CD4-positive, alpha-beta memory T cell (primary cell): ENCODE measurements around the gene HS6ST3. TPM values are rescaled to one million over a fixed set of nuclear protein-coding genes. Genes with fewer than 3 reads are reported as not detected.
"Not testable (repeated sequence)": the region's sequence is repeated elsewhere in the genome, so short reads cannot be mapped to it uniquely, and the experiment has no call there.

ENCODE experiments used
- CTCF ChIA-PET: fragments of 350-600 bp; sonication (Branson Sonifier 250); formaldehyde crosslinking; loops from one replicate; lab custom pipeline; 2021; ENCODE audit warnings: inconsistent platforms; ENCODE audit not compliant: partially characterized antibody; lab: Charles Lee
- POLR2A ChIA-PET: fragments of 350-600 bp; sonication (Branson Sonifier 250); formaldehyde crosslinking; loops from one replicate; lab custom pipeline; 2021; ENCODE audit not compliant: partially characterized antibody; lab: Charles Lee
- DNase-seq, 5 donors: peaks; one replicate each; pipeline versions ENCODE4 v3.0.0 to v3.0.0-alpha.2; 2020 to 2022; ENCODE audit warnings: mixed read lengths in 1 of 5
- H3K27ac ChIP-seq: one replicate; pipeline ENCODE4 v1.7.0; 2013; ENCODE audit warnings: low read depth, low read length
- H3K27me3 ChIP-seq: 2 replicates; pipeline ENCODE4 v1.7.0; 2013; ENCODE audit warnings: mild to moderate bottlenecking, low read length, moderate library complexity; ENCODE audit not compliant: insufficient read depth
- H3K36me3 ChIP-seq: 2 replicates; pipeline ENCODE4 v1.7.0; 2013; ENCODE audit warnings: mild to moderate bottlenecking, low read length, moderate library complexity; ENCODE audit not compliant: insufficient read depth
- H3K4me1 ChIP-seq: 2 replicates; pipeline ENCODE4 v1.7.0; 2013; ENCODE audit warnings: mild to moderate bottlenecking, low read length, moderate library complexity; ENCODE audit not compliant: insufficient read depth
- H3K4me3 ChIP-seq, 2 donors: one replicate each; pipeline ENCODE4 v1.7.0; 2013; ENCODE audit warnings: low read length in 2 of 2, mild to moderate bottlenecking in 1 of 2
- H3K9me3 ChIP-seq, 2 donors: one replicate each; pipeline ENCODE4 v1.7.0; 2013; ENCODE audit warnings: low read length in 2 of 2, control low read depth in 1 of 2; ENCODE audit not compliant: control insufficient read depth in 1 of 2
- H3K27ac Mint-ChIP-seq, 7 donors: one replicate each; pipeline ENCODE4 v1.8.0; 2020 to 2021; ENCODE audit warnings: mixed read lengths in 7 of 7, mild to moderate bottlenecking in 6 of 7, inconsistent platforms in 3 of 7, moderate library complexity in 3 of 7
- H3K27me3 Mint-ChIP-seq, 2 donors: one replicate each; pipeline ENCODE4 v1.8.0; 2020 to 2021; ENCODE audit warnings: mixed read lengths in 2 of 2
- H3K36me3 Mint-ChIP-seq, 2 donors: one replicate each; pipeline ENCODE4 v1.8.0; 2020 to 2021; ENCODE audit warnings: mixed read lengths in 2 of 2, inconsistent platforms in 1 of 2, mild to moderate bottlenecking in 1 of 2
- H3K4me1 Mint-ChIP-seq, 4 donors: one replicate each; pipeline ENCODE4 v1.8.0; 2020 to 2021; ENCODE audit warnings: mixed read lengths in 4 of 4, mild to moderate bottlenecking in 1 of 4
- H3K4me3 Mint-ChIP-seq, 8 donors: one replicate each; pipeline ENCODE4 v1.8.0; 2020 to 2021; ENCODE audit warnings: mixed read lengths in 8 of 8, mild to moderate bottlenecking in 7 of 8, moderate library complexity in 6 of 8, inconsistent platforms in 3 of 8
- H3K9me3 Mint-ChIP-seq, 8 donors: one replicate each; pipeline ENCODE4 v1.8.0; 2020 to 2021; ENCODE audit warnings: mixed read lengths in 8 of 8, mild to moderate bottlenecking in 5 of 8, inconsistent platforms in 3 of 8, moderate library complexity in 1 of 8
- intact Hi-C: fragments of 100-400 bp; cut with micrococcal nuclease; formaldehyde crosslinking; loops from one replicate; pipeline ENCODE4 v1.15.1; 2023
- polyA plus RNA-seq, 2 donors: library from polyadenylated mRNA; unstranded; fragments of 300-500 nt; fragmentation: Illumina TruSeq; gene quantifications; one replicate each; pipeline ENCODE4 v1.2.3, GENCODE V29; 2021
- total RNA-seq, 2 experiments: library from RNA; stranded (reverse); gene quantifications; one replicate each; pipeline ENCODE4 v1.2.3, GENCODE V29; 2021

Gene HS6ST3
- total and polyA plus RNA-seq, 4 experiments from 2014 or later, result not detected

GRCh38 chr13:96503481-96503880 is 413.6 kb downstream of the HS6ST3 start:
- intact Hi-C loops, result no loop called here
- H3K27me3 Mint-ChIP-seq, result no peaks in the 10 kb centered on the region
- H3K4me3 ChIP-seq, result no peak overlapping the region
- H3K27ac Mint-ChIP-seq, result no peak overlapping the region
- no peak for DNase-seq
- ChIA-PET CTCF (no interaction called here), POLR2A (no interaction called here)
- peaks cover 0 to 8% (median under 1%) of the 10 kb centered on the region in 8 donors for H3K9me3 Mint-ChIP-seq
- H3K36me3 ChIP-seq, result no peaks in the 10 kb centered on the region
- no peaks in the 10 kb centered on the region for H3K27me3 ChIP-seq
- no peaks in the 10 kb centered on the region for H3K36me3 Mint-ChIP-seq
- no peaks in the 10 kb centered on the region for H3K4me1 Mint-ChIP-seq
- no peak overlapping the region for H3K27ac ChIP-seq
- H3K9me3 ChIP-seq, result no peaks in the 10 kb centered on the region
- H3K4me3 Mint-ChIP-seq, result no peak overlapping the region
- no peaks in the 10 kb centered on the region for H3K4me1 ChIP-seq

- Mint-ChIP-seq H3K4me1 (no peaks in the 10 kb centered on the region), H3K36me3 (no peaks in the 10 kb centered on the region), H3K27me3 (no peaks in the 10 kb centered on the region), H3K4me3 (no peak overlapping the region), H3K27ac (no peak overlapping the region), H3K9me3 (peaks cover 0 to 5% (median under 1%) of the 10 kb centered on the region in 8 donors)
- intact Hi-C loops, result no loop called here
- ChIA-PET POLR2A (no interaction called here), CTCF (no interaction called here)
- H3K27ac ChIP-seq, result no peak overlapping the region
- DNase-seq, result no peak
- H3K4me1 ChIP-seq, result no peaks in the 10 kb centered on the region
- no peaks in the 10 kb centered on the region for H3K9me3 ChIP-seq
- H3K36me3 ChIP-seq, result no peaks in the 10 kb centered on the region
- no peaks in the 10 kb centered on the region for H3K27me3 ChIP-seq
- H3K4me3 ChIP-seq, result no peak overlapping the region
Measured at GRCh38 chr13:96511587-96511986, 421.7 kb downstream of the HS6ST3 start.

- POLR2A ChIA-PET, result no interaction called here
- Mint-ChIP-seq H3K27me3 (no peaks in the 10 kb centered on the region), H3K9me3 (peaks cover 0 to 13% (median 6%) of the 10 kb centered on the region in 8 donors), H3K4me3 (no peak overlapping the region), H3K4me1 (no peaks in the 10 kb centered on the region), H3K36me3 (no peaks in the 10 kb centered on the region), H3K27ac (no peak overlapping the region)
- intact Hi-C loops, result no loop called here
- Histone ChIP-seq H3K27ac (no peak overlapping the region), H3K4me3 (no peak overlapping the region), H3K27me3 (no peaks in the 10 kb centered on the region), H3K9me3 (no peaks in the 10 kb centered on the region), H3K4me1 (no peaks in the 10 kb centered on the region), H3K36me3 (no peaks in the 10 kb centered on the region)
- DNase-seq, result no peak
- CTCF ChIA-PET, result no interaction called here
Measured at GRCh38 chr13:96519380-96519779, 429.5 kb downstream of the HS6ST3 start.

- H3K36me3 Mint-ChIP-seq, intact Hi-C loops, H3K4me3 Mint-ChIP-seq, POLR2A ChIA-PET, H3K36me3 ChIP-seq, H3K4me3 ChIP-seq, H3K27me3 Mint-ChIP-seq, H3K27me3 ChIP-seq, DNase-seq, H3K4me1 ChIP-seq, CTCF ChIA-PET, H3K27ac Mint-ChIP-seq, H3K9me3 ChIP-seq, H3K27ac ChIP-seq, H3K4me1 Mint-ChIP-seq: not testable (repeated sequence)
- H3K9me3 Mint-ChIP-seq, result peaks cover 0 to 14% (median 4%) of the 10 kb centered on the region in 8 donors
Measured at GRCh38 chr13:96524398-96525020, 434.6 kb downstream of the HS6ST3 start.

- no peak for DNase-seq
- no peaks in the 10 kb centered on the region for H3K27me3 Mint-ChIP-seq
- no peaks in the 10 kb centered on the region for H3K36me3 ChIP-seq
- ChIA-PET POLR2A (no interaction called here), CTCF (no interaction called here)
- no peak overlapping the region for H3K4me3 Mint-ChIP-seq
- intact Hi-C loops, result no loop called here
- no peaks in the 10 kb centered on the region for H3K4me1 Mint-ChIP-seq
- H3K27ac ChIP-seq, result no peak overlapping the region
- H3K4me1 ChIP-seq, result no peaks in the 10 kb centered on the region
- no peak overlapping the region for H3K4me3 ChIP-seq
- H3K9me3 ChIP-seq, result no peaks in the 10 kb centered on the region
- H3K27me3 ChIP-seq, result no peaks in the 10 kb centered on the region
- H3K36me3 Mint-ChIP-seq, result no peaks in the 10 kb centered on the region
- H3K9me3 Mint-ChIP-seq, result peaks cover 0 to 10% (median 4%) of the 10 kb centered on the region in 8 donors
- H3K27ac Mint-ChIP-seq, result no peak overlapping the region
Measured at GRCh38 chr13:96525715-96526114, 435.8 kb downstream of the HS6ST3 start.

GRCh38 chr13:96527497-96527896 is 437.6 kb downstream of the HS6ST3 start:
- Histone ChIP-seq H3K9me3 (no peaks in the 10 kb centered on the region), H3K4me3 (no peak overlapping the region), H3K27ac (no peak overlapping the region), H3K27me3 (no peaks in the 10 kb centered on the region), H3K36me3 (no peaks in the 10 kb centered on the region), H3K4me1 (no peaks in the 10 kb centered on the region)
- Mint-ChIP-seq H3K27ac (no peak overlapping the region), H3K4me3 (no peak overlapping the region), H3K9me3 (peaks cover 0 to 8% (median 3%) of the 10 kb centered on the region in 8 donors), H3K27me3 (no peaks in the 10 kb centered on the region), H3K36me3 (no peaks in the 10 kb centered on the region), H3K4me1 (no peaks in the 10 kb centered on the region)
- ChIA-PET POLR2A (no interaction called here), CTCF (no interaction called here)
- DNase-seq, result no peak
- intact Hi-C loops, result no loop called here

- POLR2A ChIA-PET, result no interaction called here
- CTCF ChIA-PET, result no interaction called here
Measured at GRCh38 chr13:96532804-96533203, 442.9 kb downstream of the HS6ST3 start.

More at GRCh38 chr13:96532804-96533203, 442.9 kb downstream of the HS6ST3 start:
- Histone ChIP-seq H3K9me3 (no peaks in the 10 kb centered on the region), H3K36me3 (no peaks in the 10 kb centered on the region), H3K27me3 (no peaks in the 10 kb centered on the region), H3K4me1 (no peaks in the 10 kb centered on the region), H3K27ac (no peak overlapping the region), H3K4me3 (no peak overlapping the region)
- Mint-ChIP-seq H3K4me1 (no peaks in the 10 kb centered on the region), H3K36me3 (no peaks in the 10 kb centered on the region), H3K27ac (no peak overlapping the region), H3K27me3 (no peaks in the 10 kb centered on the region), H3K4me3 (no peak overlapping the region), H3K9me3 (peaks cover 2 to 10% (median 3%) of the 10 kb centered on the region in 8 donors)
- intact Hi-C loops, result no loop called here
- DNase-seq, result no peak
